Ovary (tissue), 9 donors: ENCODE data around the gene SORD. TPM values are rescaled to one million over a fixed set of nuclear protein-coding genes. Genes with fewer than 3 reads are reported as not detected.

Experiments used
- DNase-seq, 5 donors: peaks; one replicate each; pipeline ENCODE4 v3.0.0-alpha.2; 2019 to 2020
- H3K27ac ChIP-seq, 2 donors: fragments of 200-600 bp; one replicate each; pipeline versions ENCODE4 v1.5.1 to v1.8.0; 2019 to 2022
- H3K27me3 ChIP-seq: fragments of 200-600 bp; one replicate; pipeline ENCODE4 v1.8.0; 2022
- H3K36me3 ChIP-seq: fragments of 200-600 bp; sonication (generic); one replicate; pipeline ENCODE4 v1.5.1; 2019
- H3K4me1 ChIP-seq: one replicate; pipeline ENCODE4 v1.8.1; 2013; ENCODE audit warnings: mild to moderate bottlenecking, moderate library complexity; ENCODE audit not compliant: insufficient read depth
- H3K4me3 ChIP-seq: fragments of 200-600 bp; sonication (generic); one replicate; pipeline ENCODE4 v1.5.1; 2017
- H3K9me3 ChIP-seq, 2 donors: fragments of 200-600 bp in 1 of 2; sonication (generic) in 1 of 2; one replicate each; pipeline versions ENCODE4 v1.5.1 to v1.8.1; 2013 to 2019; ENCODE audit warnings: mild to moderate bottlenecking in 1 of 2, moderate library complexity in 1 of 2
- CTCF ChIP-seq, 3 donors: fragments of 450-650 bp in 2 of 3; fragments of 200-600 bp in 1 of 3; IDR thresholded peaks; one replicate each; pipeline versions ENCODE4 v1.5.1 to v1.8.0; 2016 to 2022; ENCODE audit warnings: antibody characterized with exemption in 3 of 3, mild to moderate bottlenecking in 1 of 3
- EP300 ChIP-seq: sonication (generic); formaldehyde crosslinking; IDR thresholded peaks from one replicate; pipeline ENCODE4 v1.6.1; 2017; ENCODE audit warnings: antibody characterized with exemption
- POLR2A ChIP-seq: fragments of 450-650 bp; IDR thresholded peaks from one replicate; pipeline ENCODE4 v1.6.1; 2017; ENCODE audit warnings: antibody characterized with exemption, mild to moderate bottlenecking, moderate library complexity
- WGBS, 3 donors: extraction: QIAGEN DNeasy Blood & Tissue Kit in 1 of 3; methylation state at CpG; one replicate each; pipeline versions ENCODE4 v1.1.5 to v1.1.7; 2013 to 2017; 5-methylcytosine and 5-hydroxymethylcytosine counted together
- intact Hi-C, 4 donors: fragments of 100-400 bp; cut with DNase I; formaldehyde crosslinking; loops; one replicate each; pipeline versions ENCODE4 v1.11.0 to v1.15.1; 2022 to 2023
- polyA plus RNA-seq, 2 donors: library from polyadenylated mRNA; stranded (reverse); fragments of 200-250 nt in 1 of 2; fragments of 350-450 nt in 1 of 2; fragmentation: Illumina TruSeq in 1 of 2; extraction: RNeasy Lipid Tissue Mini Kit (QIAGEN cat#74804) in 1 of 2; gene quantifications; one replicate each; pipeline ENCODE4 v1.2.3, GENCODE V29; 2013 to 2014
- total RNA-seq, 7 donors: library from RNA; depleted of rRNA in 2 of 7; stranded (reverse); fragments of >200 nt in 2 of 7; fragmentation: NEBNext Ultra II Directional in 3 of 7; extraction: Animal tissue kit (Norgen Biotek cat#: 25700) in 3 of 7; gene quantifications; one replicate each; pipeline versions ENCODE4 v1.1.0 to v1.2.4, GENCODE V29; 2016 to 2023
- donor health status: DM: no; HTN: no; CAD: no; lungs with moderate emphysema.
- donor health status: DM: no; HTN: no; CAD: no.
- donor health status: Bipolar disorder and iron deficiency.
- donor health status: DM: yes; HTN: yes; CAD: no.
- donor health status: DM: no; HTN: no; CAD: no.
- donor health status: DM: yes; HTN: yes; CAD: no.

The SORD gene
- total and polyA plus RNA-seq, 9 donors, result 3.9 to 25.0 (median 8.3) TPM

GRCh38 chr15:45106002-45106790 lies 83.2 kb downstream of the SORD start:
- 71 to 75% (median 73%) methylated on average over 15 of the region's 15 CpGs for WGBS, 3 donors
- Histone ChIP-seq H3K27me3 (no peaks in the 10 kb centered on the region), H3K27ac (no peak overlapping the region), H3K4me1 (no peaks in the 10 kb centered on the region), H3K9me3 (no peaks in the 10 kb centered on the region), H3K36me3 (no peaks in the 10 kb centered on the region), H3K4me3 (no peak overlapping the region)
- TF ChIP-seq CTCF (IDR thresholded peaks at IDR 0.05) (no peak), POLR2A (no peak), EP300 (no peak)
- intact Hi-C loops, result no loop called here
- DNase-seq, result no peak

- 89 to 93% (median 90%) methylated on average over 10 of the region's 10 CpGs for WGBS, 3 donors
Measured at GRCh38 chr15:45107941-45108630, 85.1 kb downstream of the SORD start.

GRCh38 chr15:45110256-45110820 lies 87.3 kb downstream of the SORD start:
- Histone ChIP-seq H3K4me3 (no peak overlapping the region), H3K9me3 (no peaks in the 10 kb centered on the region), H3K36me3 (no peaks in the 10 kb centered on the region), H3K27me3 (no peaks in the 10 kb centered on the region), H3K27ac (no peak overlapping the region), H3K4me1 (peaks cover 2% of the 10 kb centered on the region)
- TF ChIP-seq CTCF (IDR thresholded peaks at IDR 0.05), result no peak
- TF ChIP-seq EP300, result no peak
- no peak for TF ChIP-seq POLR2A
- WGBS, 3 donors, result 35 to 41% (median 39%) methylated on average over 11 of the region's 11 CpGs
- DNase-seq, result no peak
- intact Hi-C loops, result no loop called here

More at GRCh38 chr15:45107941-45108630, 85.1 kb downstream of the SORD start:
- H3K36me3 ChIP-seq, result no peaks in the 10 kb centered on the region
- no peak for DNase-seq
- no peaks in the 10 kb centered on the region for H3K4me1 ChIP-seq
- TF ChIP-seq EP300 (no peak), POLR2A (no peak), CTCF (IDR thresholded peaks at IDR 0.05) (no peak)
- H3K27ac ChIP-seq, result no peak overlapping the region
- H3K4me3 ChIP-seq, result no peak overlapping the region
- intact Hi-C loops, result no loop called here
- no peaks in the 10 kb centered on the region for H3K27me3 ChIP-seq
- no peaks in the 10 kb centered on the region for H3K9me3 ChIP-seq

- intact Hi-C loops, result no loop called here
- H3K9me3 ChIP-seq, result no peaks in the 10 kb centered on the region
- no peak overlapping the region for H3K27ac ChIP-seq
- WGBS, 3 donors, result 4 to 19% (median 4%) methylated on average over 39 to 67 of the region's 71 CpGs
- peaks cover 2% of the 10 kb centered on the region for H3K4me1 ChIP-seq
- H3K4me3 ChIP-seq, result no peak overlapping the region
- DNase-seq, result no peak
- no peak for TF ChIP-seq EP300
- TF ChIP-seq POLR2A, result no peak
- TF ChIP-seq CTCF (IDR thresholded peaks at IDR 0.05), result no peak
- H3K36me3 ChIP-seq, result no peaks in the 10 kb centered on the region
- no peaks in the 10 kb centered on the region for H3K27me3 ChIP-seq
Measured at GRCh38 chr15:45111390-45112142, 88.6 kb downstream of the SORD start.
